Measurements from ENCODE around the gene CRIM1. TPM values are rescaled to one million over a fixed set of nuclear protein-coding genes. Genes with fewer than 3 reads are reported as not detected.
A peak's percentile ranks its signal among the peaks of the same experiment; 100 is the strongest.

CRIM1 gene
- total RNA-seq, 1 experiment from 2014 or later, result 24.1 TPM

DNA sequence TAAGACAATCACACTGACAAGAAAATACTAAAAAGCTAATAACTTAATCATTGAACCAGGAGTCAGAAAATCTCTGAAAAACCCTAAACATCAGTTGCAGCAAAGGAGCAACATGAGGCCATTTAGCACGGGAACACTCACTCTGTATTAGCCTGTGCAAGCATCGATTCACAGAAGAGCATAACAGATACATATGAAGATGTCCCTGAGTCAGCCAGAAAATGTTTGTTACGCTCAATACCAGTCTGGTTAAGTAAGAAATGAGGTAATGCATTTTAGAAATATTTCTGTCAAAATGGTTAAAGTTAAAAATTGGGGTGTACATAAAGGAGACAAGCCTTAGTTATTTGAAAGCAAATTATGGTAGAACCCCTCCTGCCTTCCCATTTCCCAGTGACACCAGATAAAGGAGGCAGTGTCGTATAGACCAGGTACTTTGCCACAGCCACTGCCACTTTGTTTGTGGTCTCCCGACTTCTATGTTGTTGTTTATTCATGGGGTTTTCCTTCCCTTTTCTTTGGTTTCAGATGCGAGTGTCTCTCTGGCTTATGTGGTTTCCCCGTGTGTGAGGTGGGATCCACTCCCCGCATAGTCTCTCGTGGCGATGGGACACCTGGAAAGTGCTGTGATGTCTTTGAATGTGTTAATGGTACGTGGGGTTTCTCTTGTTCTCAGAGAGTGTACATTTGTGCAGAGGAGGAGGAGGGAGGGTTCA lies 108.6 kb downstream of the CRIM1 start:
- no peaks in the 10 kb centered on the region for H3K9me3 Mint-ChIP-seq
- CTCF ChIA-PET, result no interaction called here
- no peak for DNase-seq (ENCODE audit: low spot score)
- TF ChIP-seq, protein P1, sequence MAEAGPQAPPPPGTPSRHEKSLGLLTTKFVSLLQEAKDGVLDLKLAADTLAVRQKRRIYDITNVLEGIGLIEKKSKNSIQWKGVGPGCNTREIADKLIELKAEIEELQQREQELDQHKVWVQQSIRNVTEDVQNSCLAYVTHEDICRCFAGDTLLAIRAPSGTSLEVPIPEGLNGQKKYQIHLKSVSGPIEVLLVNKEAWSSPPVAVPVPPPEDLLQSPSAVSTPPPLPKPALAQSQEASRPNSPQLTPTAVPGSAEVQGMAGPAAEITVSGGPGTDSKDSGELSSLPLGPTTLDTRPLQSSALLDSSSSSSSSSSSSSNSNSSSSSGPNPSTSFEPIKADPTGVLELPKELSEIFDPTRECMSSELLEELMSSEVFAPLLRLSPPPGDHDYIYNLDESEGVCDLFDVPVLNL (CRISPR knock-in tag; IDR thresholded peaks at IDR 0.05; ENCODE audit: borderline replicate concordance, low read depth), result no peak
- POLR2A ChIA-PET, result no interaction called here
- no peak overlapping the region for H3K4me3 Mint-ChIP-seq
- peaks cover 12% of the 10 kb centered on the region for H3K4me1 Mint-ChIP-seq
- ATAC-seq, result no peak
- no peaks in the 10 kb centered on the region for H3K27me3 Mint-ChIP-seq (ENCODE audit: low read depth)
- peak overlapping the region; percentile 36 for H3K27ac Mint-ChIP-seq
- peaks cover 29% of the 10 kb centered on the region for H3K36me3 Mint-ChIP-seq

- TF ChIP-seq SMAD3 (CRISPR knock-in tag; IDR thresholded peaks at IDR 0.05; ENCODE audit: borderline replicate concordance), result no peak
- Mint-ChIP-seq H3K27me3 (ENCODE audit: low read depth) (no peaks in the 10 kb centered on the region), H3K36me3 (peaks cover 36% of the 10 kb centered on the region), H3K27ac (no peak overlapping the region), H3K4me1 (peaks cover 27% of the 10 kb centered on the region), H3K9me3 (no peaks in the 10 kb centered on the region; the same call in 1 of the 2 replicates), H3K4me3 (no peak overlapping the region)
- ATAC-seq, result no peak
- POLR2A ChIA-PET, result no interaction called here
- CTCF ChIA-PET, result no interaction called here
- DNase-seq (ENCODE audit: low spot score), result no peak
These were observed 110.6 kb downstream of the CRIM1 start for GRCh38 chr2:36466135-36466534.

GRCh38 chr2:36468463-36469105 lies 113.0 kb downstream of the CRIM1 start:
- Mint-ChIP-seq H3K36me3 (peaks cover 50% of the 10 kb centered on the region), H3K27me3 (ENCODE audit: low read depth) (no peaks in the 10 kb centered on the region), H3K9me3 (no peaks in the 10 kb centered on the region; the same call in none of the 2 replicates), H3K27ac (peak overlapping the region; percentile 43; the same call in 1 of the 2 replicates), H3K4me1 (peaks cover 27% of the 10 kb centered on the region), H3K4me3 (no peak overlapping the region)
- ChIA-PET CTCF (interaction anchor here (1.2 kb wide), 1 partner anchor 9 kb away, joined by 3 read pairs; no protein-coding TSS in a partner anchor), POLR2A (no interaction called here)
- TF ChIP-seq, protein P2, sequence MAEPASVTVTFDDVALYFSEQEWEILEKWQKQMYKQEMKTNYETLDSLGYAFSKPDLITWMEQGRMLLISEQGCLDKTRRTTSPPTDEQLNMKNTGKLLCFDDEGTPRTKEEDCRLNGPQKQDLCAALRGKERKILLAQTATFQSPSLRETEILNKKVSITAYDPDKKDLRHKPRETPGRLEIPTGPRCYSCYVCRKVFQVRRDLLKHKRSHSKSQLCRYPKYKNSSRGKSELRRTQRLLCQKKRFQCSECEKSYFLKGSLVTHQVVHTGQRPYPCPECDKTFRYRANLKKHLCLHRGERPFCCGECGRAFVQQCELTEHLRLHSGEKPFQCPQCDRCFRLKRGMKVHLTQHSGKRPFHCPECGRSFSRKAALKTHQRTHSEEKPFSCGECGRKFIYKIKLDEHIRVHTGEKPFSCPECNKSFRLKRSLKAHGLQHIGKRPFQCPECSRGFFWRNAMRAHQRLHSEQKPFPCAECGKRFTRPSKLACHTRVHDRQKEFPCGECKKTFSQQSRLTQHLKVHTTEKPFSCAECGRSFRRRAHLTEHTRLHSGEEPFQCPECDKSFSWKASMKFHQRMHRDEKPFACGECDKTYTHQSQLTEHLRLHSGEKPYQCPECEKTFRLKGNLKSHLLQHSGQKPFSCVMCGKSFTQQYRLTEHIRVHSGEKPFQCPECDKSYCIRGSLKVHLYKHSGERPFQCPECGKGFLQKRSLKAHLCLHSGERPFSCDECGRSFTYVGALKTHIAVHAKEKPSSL (CRISPR knock-in tag; conservative IDR thresholded peaks at IDR 0.05), result no peak
- no peak for DNase-seq (ENCODE audit: low spot score)
- no peak for ATAC-seq

GRCh38 chr2:36469106-36469477 lies 113.5 kb downstream of the CRIM1 start:
- Mint-ChIP-seq H3K4me3 (no peak overlapping the region), H3K27me3 (ENCODE audit: low read depth) (no peaks in the 10 kb centered on the region), H3K36me3 (peaks cover 55% of the 10 kb centered on the region), H3K27ac (no peak overlapping the region; the same call in none of the 2 replicates), H3K4me1 (peaks cover 27% of the 10 kb centered on the region), H3K9me3 (peaks cover 4% of the 10 kb centered on the region)
- DNase-seq (ENCODE audit: low spot score), result no peak
- no peak; the same call in 1 of the 2 replicates for ATAC-seq
- ChIA-PET POLR2A (no interaction called here), CTCF (interaction anchor here (1.2 kb wide), 1 partner anchor 9 kb away, joined by 3 read pairs; no protein-coding TSS in a partner anchor)
- TF ChIP-seq, protein P3, sequence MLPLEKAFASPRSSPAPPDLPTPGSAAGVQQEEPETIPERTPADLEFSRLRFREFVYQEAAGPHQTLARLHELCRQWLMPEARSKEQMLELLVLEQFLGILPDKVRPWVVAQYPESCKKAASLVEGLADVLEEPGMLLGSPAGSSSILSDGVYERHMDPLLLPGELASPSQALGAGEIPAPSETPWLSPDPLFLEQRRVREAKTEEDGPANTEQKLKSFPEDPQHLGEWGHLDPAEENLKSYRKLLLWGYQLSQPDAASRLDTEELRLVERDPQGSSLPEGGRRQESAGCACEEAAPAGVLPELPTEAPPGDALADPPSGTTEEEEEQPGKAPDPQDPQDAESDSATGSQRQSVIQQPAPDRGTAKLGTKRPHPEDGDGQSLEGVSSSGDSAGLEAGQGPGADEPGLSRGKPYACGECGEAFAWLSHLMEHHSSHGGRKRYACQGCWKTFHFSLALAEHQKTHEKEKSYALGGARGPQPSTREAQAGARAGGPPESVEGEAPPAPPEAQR (CRISPR knock-in tag; IDR thresholded peaks at IDR 0.05), result no peak
- TF ChIP-seq ELF4 (CRISPR knock-in tag; IDR thresholded peaks at IDR 0.05; ENCODE audit: low read depth) (no peak), ATF3 (CRISPR knock-in tag; conservative IDR thresholded peaks at IDR 0.05) (no peak), RORB (CRISPR knock-in tag; IDR thresholded peaks at IDR 0.05) (no peak), SOX15 (CRISPR knock-in tag; IDR thresholded peaks at IDR 0.05) (no peak), HMGXB4 (CRISPR knock-in tag; IDR thresholded peaks at IDR 0.05) (no peak), ERG (CRISPR knock-in tag; IDR thresholded peaks at IDR 0.05) (no peak), GABPB1 (CRISPR knock-in tag; IDR thresholded peaks at IDR 0.05) (no peak)
- TF ChIP-seq, protein P4, sequence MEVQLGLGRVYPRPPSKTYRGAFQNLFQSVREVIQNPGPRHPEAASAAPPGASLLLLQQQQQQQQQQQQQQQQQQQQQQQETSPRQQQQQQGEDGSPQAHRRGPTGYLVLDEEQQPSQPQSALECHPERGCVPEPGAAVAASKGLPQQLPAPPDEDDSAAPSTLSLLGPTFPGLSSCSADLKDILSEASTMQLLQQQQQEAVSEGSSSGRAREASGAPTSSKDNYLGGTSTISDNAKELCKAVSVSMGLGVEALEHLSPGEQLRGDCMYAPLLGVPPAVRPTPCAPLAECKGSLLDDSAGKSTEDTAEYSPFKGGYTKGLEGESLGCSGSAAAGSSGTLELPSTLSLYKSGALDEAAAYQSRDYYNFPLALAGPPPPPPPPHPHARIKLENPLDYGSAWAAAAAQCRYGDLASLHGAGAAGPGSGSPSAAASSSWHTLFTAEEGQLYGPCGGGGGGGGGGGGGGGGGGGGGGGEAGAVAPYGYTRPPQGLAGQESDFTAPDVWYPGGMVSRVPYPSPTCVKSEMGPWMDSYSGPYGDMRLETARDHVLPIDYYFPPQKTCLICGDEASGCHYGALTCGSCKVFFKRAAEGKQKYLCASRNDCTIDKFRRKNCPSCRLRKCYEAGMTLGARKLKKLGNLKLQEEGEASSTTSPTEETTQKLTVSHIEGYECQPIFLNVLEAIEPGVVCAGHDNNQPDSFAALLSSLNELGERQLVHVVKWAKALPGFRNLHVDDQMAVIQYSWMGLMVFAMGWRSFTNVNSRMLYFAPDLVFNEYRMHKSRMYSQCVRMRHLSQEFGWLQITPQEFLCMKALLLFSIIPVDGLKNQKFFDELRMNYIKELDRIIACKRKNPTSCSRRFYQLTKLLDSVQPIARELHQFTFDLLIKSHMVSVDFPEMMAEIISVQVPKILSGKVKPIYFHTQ (CRISPR knock-in tag; IDR thresholded peaks at IDR 0.05), result no peak
